Measurements from ENCODE around the gene CHGA.

- TF ChIP-seq, protein P1, sequence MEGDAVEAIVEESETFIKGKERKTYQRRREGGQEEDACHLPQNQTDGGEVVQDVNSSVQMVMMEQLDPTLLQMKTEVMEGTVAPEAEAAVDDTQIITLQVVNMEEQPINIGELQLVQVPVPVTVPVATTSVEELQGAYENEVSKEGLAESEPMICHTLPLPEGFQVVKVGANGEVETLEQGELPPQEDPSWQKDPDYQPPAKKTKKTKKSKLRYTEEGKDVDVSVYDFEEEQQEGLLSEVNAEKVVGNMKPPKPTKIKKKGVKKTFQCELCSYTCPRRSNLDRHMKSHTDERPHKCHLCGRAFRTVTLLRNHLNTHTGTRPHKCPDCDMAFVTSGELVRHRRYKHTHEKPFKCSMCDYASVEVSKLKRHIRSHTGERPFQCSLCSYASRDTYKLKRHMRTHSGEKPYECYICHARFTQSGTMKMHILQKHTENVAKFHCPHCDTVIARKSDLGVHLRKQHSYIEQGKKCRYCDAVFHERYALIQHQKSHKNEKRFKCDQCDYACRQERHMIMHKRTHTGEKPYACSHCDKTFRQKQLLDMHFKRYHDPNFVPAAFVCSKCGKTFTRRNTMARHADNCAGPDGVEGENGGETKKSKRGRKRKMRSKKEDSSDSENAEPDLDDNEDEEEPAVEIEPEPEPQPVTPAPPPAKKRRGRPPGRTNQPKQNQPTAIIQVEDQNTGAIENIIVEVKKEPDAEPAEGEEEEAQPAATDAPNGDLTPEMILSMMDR (IDR thresholded peaks at IDR 0.05) = no peak
- no peak for TF ChIP-seq POLR2AphosphoS5 (IDR thresholded peaks at IDR 0.05)
- no peak for TF ChIP-seq POLR2A (IDR thresholded peaks at IDR 0.05)
Observed at GRCh38 chr14:92936085-92936484, 13.1 kb downstream of the CHGA start.

Data from prostate gland (tissue), 2 donors.